ENCODE results near the gene PRTFDC1. TPM values are rescaled to one million over a fixed set of nuclear protein-coding genes. Genes with fewer than 3 reads are reported as not detected.

PRTFDC1 gene
- total RNA-seq, 2 experiments from 2014 or later, result not detected

DNA sequence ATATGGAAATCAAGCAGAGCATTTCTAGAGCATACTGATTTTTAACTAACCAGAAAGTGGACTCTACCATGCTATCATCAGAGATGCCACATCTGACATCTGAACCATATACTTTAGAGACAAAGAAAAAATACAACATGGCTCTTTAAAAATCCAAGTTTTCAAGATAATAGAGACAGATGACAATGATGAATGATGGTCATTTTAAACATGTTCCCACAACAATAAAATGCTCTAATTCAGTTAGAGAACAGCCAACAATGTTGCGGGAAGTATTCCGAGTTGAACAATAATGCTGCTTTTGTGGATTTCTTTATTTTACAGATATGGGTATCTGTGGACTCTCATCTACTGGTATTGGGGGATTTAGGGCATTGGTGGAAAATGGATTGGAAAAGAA is 52.8 kb downstream of the PRTFDC1 start:
- no peak overlapping the region for H3K4me3 ChIP-seq (ENCODE audit: low read depth, low read length, poor library complexity, severe bottlenecking)
- no peak overlapping the region for H2AFZ ChIP-seq (ENCODE audit: low read length)
- no TSS peak for BruUV-seq (replicated peaks)
- H3K9me2 ChIP-seq (ENCODE audit: insufficient read depth, low read length), result no peaks in the 10 kb centered on the region
- POLR2A ChIA-PET, result no interaction called here
- no peak overlapping the region for H3K4me2 ChIP-seq (ENCODE audit: low read length)
- no peaks in the 10 kb centered on the region for H4K20me1 ChIP-seq (ENCODE audit: insufficient read depth, low read length)
- H3K9me3 ChIP-seq (ENCODE audit: low read length), result no peaks in the 10 kb centered on the region
- TF ChIP-seq, protein P1, sequence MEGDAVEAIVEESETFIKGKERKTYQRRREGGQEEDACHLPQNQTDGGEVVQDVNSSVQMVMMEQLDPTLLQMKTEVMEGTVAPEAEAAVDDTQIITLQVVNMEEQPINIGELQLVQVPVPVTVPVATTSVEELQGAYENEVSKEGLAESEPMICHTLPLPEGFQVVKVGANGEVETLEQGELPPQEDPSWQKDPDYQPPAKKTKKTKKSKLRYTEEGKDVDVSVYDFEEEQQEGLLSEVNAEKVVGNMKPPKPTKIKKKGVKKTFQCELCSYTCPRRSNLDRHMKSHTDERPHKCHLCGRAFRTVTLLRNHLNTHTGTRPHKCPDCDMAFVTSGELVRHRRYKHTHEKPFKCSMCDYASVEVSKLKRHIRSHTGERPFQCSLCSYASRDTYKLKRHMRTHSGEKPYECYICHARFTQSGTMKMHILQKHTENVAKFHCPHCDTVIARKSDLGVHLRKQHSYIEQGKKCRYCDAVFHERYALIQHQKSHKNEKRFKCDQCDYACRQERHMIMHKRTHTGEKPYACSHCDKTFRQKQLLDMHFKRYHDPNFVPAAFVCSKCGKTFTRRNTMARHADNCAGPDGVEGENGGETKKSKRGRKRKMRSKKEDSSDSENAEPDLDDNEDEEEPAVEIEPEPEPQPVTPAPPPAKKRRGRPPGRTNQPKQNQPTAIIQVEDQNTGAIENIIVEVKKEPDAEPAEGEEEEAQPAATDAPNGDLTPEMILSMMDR (conservative IDR thresholded peaks at IDR 0.05; ENCODE audit: low read length), result no peak
- no peak for TF ChIP-seq EZH2phosphoT487 (IDR thresholded peaks at IDR 0.05; ENCODE audit: borderline replicate concordance, low read depth, low read length)
- H3K4me1 ChIP-seq (ENCODE audit: insufficient read depth, low read length, poor library complexity, severe bottlenecking), result no peaks in the 10 kb centered on the region
- H3K27ac ChIP-seq (ENCODE audit: low read depth, low read length, poor library complexity, severe bottlenecking), result no peak overlapping the region
- DNase-seq (ENCODE audit: low spot score), result no peak
- H3K36me3 ChIP-seq (ENCODE audit: insufficient read depth, low read length), result no peaks in the 10 kb centered on the region
- CTCF ChIA-PET (ENCODE audit: unreplicated experiment), result no interaction called here
- no peaks in the 10 kb centered on the region for H3K79me2 ChIP-seq (ENCODE audit: insufficient read depth, low read depth, low read length)
- intact Hi-C loops (cut with micrococcal nuclease; ENCODE audit: unreplicated experiment), result no loop called here

DNA sequence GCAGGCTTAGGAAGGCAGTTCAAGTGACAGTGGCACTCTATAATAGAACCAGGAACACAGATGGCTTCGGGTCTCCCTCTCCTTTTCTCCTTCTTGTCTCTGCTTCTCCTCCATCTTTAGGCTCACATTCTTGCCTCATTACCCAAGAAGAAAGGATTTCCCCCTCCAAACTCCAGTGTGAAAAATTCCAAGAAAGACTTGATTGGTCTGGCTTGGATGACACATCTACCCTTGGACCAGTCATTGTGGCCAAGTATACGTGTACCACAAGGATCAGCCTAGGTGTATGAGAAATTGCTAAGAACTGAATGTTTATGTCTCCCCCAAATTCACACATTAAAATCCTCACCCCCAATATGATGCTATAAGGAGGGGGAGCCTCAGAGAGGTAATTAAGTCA is 53.9 kb downstream of the PRTFDC1 start:
- Histone ChIP-seq H3K4me3 (ENCODE audit: low read depth, low read length, poor library complexity, severe bottlenecking) (no peak overlapping the region), H3K36me3 (ENCODE audit: insufficient read depth, low read length) (no peaks in the 10 kb centered on the region), H3K79me2 (ENCODE audit: insufficient read depth, low read depth, low read length) (no peaks in the 10 kb centered on the region), H3K9me3 (ENCODE audit: low read length) (no peaks in the 10 kb centered on the region), H3K4me2 (ENCODE audit: low read length) (no peak overlapping the region), H3K4me1 (ENCODE audit: insufficient read depth, low read length, poor library complexity, severe bottlenecking) (no peaks in the 10 kb centered on the region), H4K20me1 (ENCODE audit: insufficient read depth, low read length) (no peaks in the 10 kb centered on the region), H2AFZ (ENCODE audit: low read length) (no peak overlapping the region), H3K9me2 (ENCODE audit: insufficient read depth, low read length) (no peaks in the 10 kb centered on the region), H3K27ac (ENCODE audit: low read depth, low read length, poor library complexity, severe bottlenecking) (no peak overlapping the region)
- no peak for DNase-seq (ENCODE audit: low spot score)
- ChIA-PET CTCF (ENCODE audit: unreplicated experiment) (no interaction called here), POLR2A (no interaction called here)
- intact Hi-C loops (cut with micrococcal nuclease; ENCODE audit: unreplicated experiment), result no loop called here
- TF ChIP-seq, protein P1 (conservative IDR thresholded peaks at IDR 0.05; ENCODE audit: low read length), result no peak
- TF ChIP-seq EZH2phosphoT487 (IDR thresholded peaks at IDR 0.05; ENCODE audit: borderline replicate concordance, low read depth, low read length), result no peak
- BruUV-seq (replicated peaks), result no TSS peak

DNA sequence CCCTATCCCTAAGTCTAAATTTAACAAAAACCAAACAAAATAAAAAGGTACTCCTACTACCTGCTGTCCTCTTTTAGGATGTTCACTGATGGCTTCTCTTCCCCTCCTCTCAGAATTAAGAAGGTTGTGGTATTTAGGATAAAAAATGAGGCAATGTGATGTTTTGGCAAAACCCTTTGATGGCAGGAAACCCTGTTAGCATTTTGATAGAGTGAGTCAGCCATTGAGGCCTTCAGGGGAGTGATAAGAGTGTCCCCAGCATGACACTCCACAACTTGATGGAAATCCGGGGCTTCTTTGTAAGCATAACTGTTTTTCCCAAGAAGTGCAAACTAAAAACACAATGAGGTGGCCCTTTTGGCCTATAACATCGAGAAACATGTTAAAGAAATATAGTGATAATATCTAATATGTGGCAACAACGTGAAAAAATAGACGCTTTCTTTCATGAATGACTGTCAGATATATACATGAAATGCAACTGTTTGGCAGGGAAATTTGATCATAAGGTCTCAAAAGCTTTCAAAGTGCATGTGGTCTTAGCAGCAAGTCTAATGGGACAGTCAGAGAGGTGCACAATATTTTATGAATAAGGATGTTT is 55.0 kb downstream of the PRTFDC1 start:
- no TSS peak for BruUV-seq (replicated peaks)
- no peak overlapping the region for H3K4me3 ChIP-seq (ENCODE audit: low read depth, low read length, poor library complexity, severe bottlenecking)
- no peak for DNase-seq (ENCODE audit: low spot score)
- no peaks in the 10 kb centered on the region for H3K4me1 ChIP-seq (ENCODE audit: insufficient read depth, low read length, poor library complexity, severe bottlenecking)
- H3K9me3 ChIP-seq (ENCODE audit: low read length), result no peaks in the 10 kb centered on the region
- no peaks in the 10 kb centered on the region for H3K36me3 ChIP-seq (ENCODE audit: insufficient read depth, low read length)
- TF ChIP-seq, protein P1 (conservative IDR thresholded peaks at IDR 0.05; ENCODE audit: low read length), result no peak
- no peak for TF ChIP-seq EZH2phosphoT487 (IDR thresholded peaks at IDR 0.05; ENCODE audit: borderline replicate concordance, low read depth, low read length)
- no peak overlapping the region for H2AFZ ChIP-seq (ENCODE audit: low read length)
- H3K79me2 ChIP-seq (ENCODE audit: insufficient read depth, low read depth, low read length), result no peaks in the 10 kb centered on the region
- H3K4me2 ChIP-seq (ENCODE audit: low read length), result no peak overlapping the region
- ChIA-PET POLR2A (no interaction called here), CTCF (ENCODE audit: unreplicated experiment) (no interaction called here)
- intact Hi-C loops (cut with micrococcal nuclease; ENCODE audit: unreplicated experiment), result no loop called here
- no peak overlapping the region for H3K27ac ChIP-seq (ENCODE audit: low read depth, low read length, poor library complexity, severe bottlenecking)
- no peaks in the 10 kb centered on the region for H3K9me2 ChIP-seq (ENCODE audit: insufficient read depth, low read length)
- H4K20me1 ChIP-seq (ENCODE audit: insufficient read depth, low read length), result no peaks in the 10 kb centered on the region

Measured in OCI-LY7 (cell line).